Subcutaneous adipose tissue (tissue), 4 donors: Measurements from ENCODE around the gene ELMO1. TPM values are rescaled to one million over a fixed set of nuclear protein-coding genes. Genes with fewer than 3 reads are reported as not detected.

Source experiments
- CTCF ChIP-seq: fragments of 450-650 bp; IDR thresholded peaks from one replicate; pipeline ENCODE4 v1.5.1; 2016; ENCODE audit warnings: low read depth, mild to moderate bottlenecking, control low read depth, antibody characterized with exemption, moderate library complexity
- total RNA-seq, 4 donors: library from RNA; depleted of rRNA; stranded (reverse); fragments of >200 nt; gene quantifications; one replicate each; pipeline ENCODE4 v1.1.0, GENCODE V29; 2016

The ELMO1 gene
- total RNA-seq, 4 donors from 2014 or later, result 97.1 to 129 (median 126) TPM

DNA sequence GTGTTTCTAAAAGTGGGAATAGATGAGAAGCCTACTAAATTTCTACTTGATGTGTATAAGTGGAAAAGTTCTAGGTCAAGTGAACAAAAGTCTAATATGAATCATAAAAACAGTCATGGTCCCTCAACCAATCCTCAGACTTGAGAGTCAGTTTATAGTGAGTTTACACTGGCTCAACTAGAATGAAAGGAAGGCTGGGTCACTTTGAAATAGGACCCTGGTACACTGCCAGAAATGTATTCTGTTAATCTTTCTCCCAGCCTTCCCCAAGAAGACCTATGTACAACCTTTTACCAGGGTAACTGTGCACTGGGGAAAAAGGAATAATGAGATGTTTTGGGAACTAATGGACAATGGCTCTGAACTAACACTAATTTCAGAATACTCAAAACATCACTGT, 17.3 kb downstream of the ELMO1 start:
- no peak for TF ChIP-seq CTCF

GRCh38 chr7:37430640-37431039, 18.0 kb downstream of the ELMO1 start:
- TF ChIP-seq CTCF, result no peak

DNA sequence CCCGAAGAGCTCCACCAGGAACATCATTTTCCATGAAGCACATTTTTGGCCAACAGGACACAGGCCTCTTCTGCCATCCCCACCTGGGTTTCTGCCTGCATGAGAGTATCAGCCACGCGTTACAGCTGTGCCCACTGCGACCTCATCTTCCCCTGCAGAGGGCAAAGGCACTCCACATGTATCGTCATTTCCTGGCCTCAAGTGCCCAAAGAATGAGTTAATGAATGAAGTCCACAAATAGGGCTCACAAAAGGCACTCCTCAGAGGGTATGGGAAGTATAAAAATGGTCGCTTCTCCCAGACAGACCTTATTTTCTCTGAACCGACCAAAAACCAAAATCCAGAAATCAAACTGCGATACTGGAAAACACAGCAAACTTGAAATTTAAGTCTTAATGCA, 18.5 kb downstream of the ELMO1 start:
- no peak for TF ChIP-seq CTCF

GRCh38 chr7:37429435-37429791, 19.3 kb downstream of the ELMO1 start:
- no peak for TF ChIP-seq CTCF

DNA sequence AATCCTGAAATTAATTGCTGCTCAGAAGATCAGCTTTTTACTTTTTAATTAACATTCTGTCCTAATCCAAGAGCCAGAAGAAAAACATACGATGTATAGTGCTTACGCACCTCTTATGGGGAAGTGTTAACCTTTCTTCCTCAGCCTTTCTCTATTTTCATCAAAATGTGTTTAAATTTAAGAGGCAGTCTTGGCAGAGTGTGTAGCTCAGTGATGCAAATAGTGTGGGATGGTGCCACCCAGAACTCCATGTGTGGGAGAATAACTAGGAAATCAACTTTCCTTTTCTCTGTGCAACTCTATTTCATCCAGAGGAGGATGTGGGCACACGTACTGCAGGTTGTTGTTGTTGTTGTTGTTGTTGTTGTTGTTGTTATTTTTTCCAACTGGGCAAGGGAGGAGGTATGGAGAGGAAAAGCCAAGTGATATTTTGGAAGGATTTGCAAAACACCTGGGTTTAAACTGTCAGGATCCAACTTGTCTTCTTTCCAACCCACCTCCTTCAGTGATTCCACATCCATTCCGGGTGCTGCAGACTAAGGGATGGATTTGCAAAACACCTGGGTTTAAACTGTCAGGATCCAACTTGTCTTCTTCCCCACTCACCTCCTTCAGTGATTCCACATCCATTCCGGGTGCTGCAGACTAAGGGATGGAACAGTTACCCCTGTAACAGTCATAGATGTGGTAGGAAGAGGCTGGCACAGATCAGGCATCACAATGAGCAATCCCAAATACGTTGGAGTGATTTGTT, 19.8 kb downstream of the ELMO1 start:
- no peak for TF ChIP-seq CTCF

GRCh38 chr7:37427276-37427940, 21.3 kb downstream of the ELMO1 start:
- no peak for TF ChIP-seq CTCF

- no peak for TF ChIP-seq CTCF
These were observed 23.2 kb downstream of the ELMO1 start for GRCh38 chr7:37425498-37425897.
